Prostate gland (tissue), 2 donors: ENCODE measurements around the gene RBM33.

Source experiments
- CTCF ChIP-seq, 4 experiments: fragments of 200-600 bp in 2 of 4; fragments of 450-650 bp in 2 of 4; sonication (generic) in 2 of 4; IDR thresholded peaks; 1 replicate in 3 of 4; 2 replicates in 1 of 4; pipeline ENCODE4 v1.5.1; 2016 to 2019; ENCODE audit warnings: antibody characterized with exemption in 4 of 4, mild to moderate bottlenecking in 2 of 4, moderate library complexity in 2 of 4
- POLR2A ChIP-seq: fragments of 450-650 bp; IDR thresholded peaks from one replicate; pipeline ENCODE4 v1.6.1; 2016; ENCODE audit warnings: antibody characterized with exemption, mild to moderate bottlenecking

GRCh38 chr7:155761162-155761561, 116.7 kb downstream of the RBM33 start:
- no peak for TF ChIP-seq CTCF (IDR thresholded peaks at IDR 0.05)
- no peak for TF ChIP-seq POLR2A
